GM19455 (cell line): Measurements from ENCODE around the gene ADRA1B.

Experiments
- ATAC-seq: cut with Tn5 transposase; IDR thresholded peaks from one replicate; pipeline ENCODE4 v1.9.1; 2021; ENCODE audit not compliant: unreplicated experiment

The ADRA1B gene

GRCh38 chr5:159923008-159923407 lies 6.7 kb downstream of the ADRA1B start:
- no peak for ATAC-seq

GRCh38 chr5:159928122-159928909 lies 12.0 kb downstream of the ADRA1B start:
- ATAC-seq, result no peak

DNA sequence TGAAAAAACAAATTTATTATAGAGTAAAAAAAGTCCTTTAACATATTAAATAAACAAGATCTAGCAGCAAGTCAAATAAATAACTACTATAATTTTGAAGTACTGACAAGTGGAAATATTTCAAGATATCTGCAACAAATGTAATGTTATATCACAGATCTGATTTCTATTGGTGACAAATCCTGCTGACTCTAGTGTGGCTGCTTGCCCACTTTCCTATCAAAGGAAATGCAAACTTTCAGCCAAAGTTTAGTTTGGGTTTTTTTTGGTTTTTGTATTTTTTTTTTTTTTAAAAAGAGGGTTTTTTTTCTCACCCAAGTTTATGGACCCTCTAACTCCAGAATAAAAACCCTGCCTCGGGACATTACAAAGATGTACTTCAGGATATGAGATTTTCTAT lies 12.9 kb downstream of the ADRA1B start:
- no peak for ATAC-seq

DNA sequence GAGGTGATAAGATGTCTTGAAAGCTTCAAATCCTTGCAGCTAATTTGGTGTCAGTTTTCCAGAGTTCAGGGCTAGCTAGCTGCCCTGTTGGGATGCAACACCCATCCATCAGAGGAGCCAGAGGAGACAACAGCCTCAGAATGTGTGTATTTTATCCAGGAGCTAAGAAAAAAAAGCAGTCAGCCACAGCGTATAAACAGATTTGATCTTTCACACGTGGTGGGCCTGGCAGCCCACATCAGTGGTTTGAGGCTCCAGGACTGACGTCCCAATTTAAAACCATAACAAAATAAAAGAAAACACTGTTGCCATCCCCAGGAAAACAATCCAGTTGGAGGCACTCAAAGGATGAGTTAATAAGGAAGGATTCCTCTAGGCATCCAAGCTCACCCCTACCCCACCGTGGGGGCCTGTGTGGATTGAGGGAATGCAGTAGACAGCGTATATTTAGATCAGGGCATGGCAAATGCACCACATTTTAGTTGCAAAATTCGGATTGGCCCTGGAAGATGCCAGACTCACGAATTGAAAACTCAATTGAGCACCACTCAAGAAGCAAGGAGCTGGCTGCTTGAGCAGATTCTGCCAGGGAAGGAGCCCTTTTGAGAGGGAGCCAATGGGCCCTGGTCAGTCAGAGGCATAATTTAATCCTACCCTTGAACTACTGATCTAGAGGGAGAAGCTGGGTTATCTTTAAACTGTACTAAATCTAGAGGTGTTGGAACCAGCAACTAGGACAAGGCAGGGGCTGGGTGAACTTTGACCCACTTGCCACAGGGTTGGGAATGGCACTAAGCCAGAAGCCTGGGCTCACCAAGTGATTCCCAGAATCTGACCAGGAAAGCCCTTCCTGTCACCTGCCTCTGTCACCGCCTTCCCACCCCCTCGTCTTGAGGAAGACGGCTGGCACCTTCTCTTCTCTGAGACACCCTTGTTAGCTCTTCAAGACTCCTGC lies 17.5 kb downstream of the ADRA1B start:
- no peak for ATAC-seq

- no peak for ATAC-seq
Observed at GRCh38 chr5:159935946-159936345, 19.7 kb downstream of the ADRA1B start.

- ATAC-seq, result no peak
Observed at GRCh38 chr5:159936686-159937329, 20.5 kb downstream of the ADRA1B start.

DNA sequence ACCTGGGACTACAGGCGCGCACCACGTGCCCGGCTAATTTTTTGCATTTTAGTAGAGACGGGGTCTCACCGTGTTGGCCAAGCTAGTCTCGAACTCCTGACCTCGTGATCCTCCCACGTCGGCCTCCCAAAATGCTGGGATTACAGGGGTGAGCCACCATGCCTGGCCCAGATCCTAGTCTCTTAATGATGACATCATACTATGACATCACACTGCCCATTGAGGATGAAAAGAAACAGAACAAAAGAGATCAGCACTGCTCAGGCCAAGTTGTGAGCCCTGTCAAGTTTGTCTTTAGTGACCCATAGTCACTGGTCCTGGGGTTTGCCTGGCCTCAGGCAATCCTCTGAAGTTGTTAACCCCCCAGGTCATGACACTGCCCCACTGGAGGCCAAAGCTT lies 21.3 kb downstream of the ADRA1B start:
- no peak for ATAC-seq

GRCh38 chr5:159943326-159943725 lies 27.0 kb downstream of the ADRA1B start:
- ATAC-seq, result no peak

GRCh38 chr5:159944056-159944600 lies 27.8 kb downstream of the ADRA1B start:
- ATAC-seq, result no peak

DNA sequence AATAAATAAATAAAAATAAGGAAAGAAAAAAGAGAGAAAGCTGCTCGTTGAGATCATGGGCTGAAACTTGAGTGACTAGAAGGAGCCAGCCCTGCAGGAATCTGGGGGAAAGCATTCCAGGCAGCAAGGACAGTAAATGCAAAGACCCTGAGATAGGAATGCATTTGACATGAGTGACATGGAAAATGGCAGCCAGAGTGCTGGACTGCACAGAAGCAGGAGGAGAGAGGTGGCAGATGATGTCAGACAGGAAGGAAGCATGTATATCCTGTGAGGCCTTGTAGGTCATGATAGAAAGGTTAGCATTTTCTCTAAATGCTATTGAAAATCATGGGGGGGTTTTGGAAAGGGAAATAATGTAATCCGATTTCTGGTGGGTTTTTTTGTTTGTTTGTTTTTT lies 29.1 kb downstream of the ADRA1B start:
- ATAC-seq, result no peak

GRCh38 chr5:159947708-159948358 lies 31.6 kb downstream of the ADRA1B start:
- no peak for ATAC-seq

GRCh38 chr5:159951387-159951786 lies 35.1 kb downstream of the ADRA1B start:
- ATAC-seq, result no peak

- no peak for ATAC-seq
Observed at GRCh38 chr5:159951834-159952233, 35.6 kb downstream of the ADRA1B start.

GRCh38 chr5:159953609-159954008 lies 37.3 kb downstream of the ADRA1B start:
- no peak for ATAC-seq

GRCh38 chr5:159955056-159955624 lies 38.9 kb downstream of the ADRA1B start:
- ATAC-seq, result no peak

DNA sequence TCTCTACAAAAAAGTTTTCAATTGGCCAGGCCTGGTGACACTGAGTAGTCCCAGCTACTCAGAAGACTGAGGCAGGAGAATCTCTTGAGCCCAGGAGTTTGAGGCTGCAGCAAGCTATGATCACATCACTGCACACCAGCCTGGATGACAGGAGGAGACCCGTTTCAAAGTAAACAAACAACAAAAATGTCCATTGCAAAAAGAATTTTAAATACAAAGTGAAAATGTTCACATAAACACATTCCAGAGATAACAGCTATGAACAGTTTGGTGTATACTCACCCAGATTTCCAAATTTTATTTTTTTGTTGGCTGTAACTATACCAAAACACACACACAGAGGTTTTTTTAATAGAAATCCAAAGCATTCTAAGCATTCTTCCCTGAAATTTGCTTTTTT lies 39.8 kb downstream of the ADRA1B start:
- no peak for ATAC-seq

- ATAC-seq, result no peak
Observed at GRCh38 chr5:159961176-159962160, 45.2 kb downstream of the ADRA1B start.

GRCh38 chr5:159962214-159962613 lies 45.9 kb downstream of the ADRA1B start:
- no peak for ATAC-seq

- ATAC-seq, result no peak
Observed at GRCh38 chr5:159963935-159964334, 47.7 kb downstream of the ADRA1B start.
